GM18499 (cell line): Measurements from ENCODE around the gene PITX1.
"Not testable (repeated sequence)": the region's sequence is repeated elsewhere in the genome, so short reads cannot be mapped to it uniquely, and the experiment has no call there.

Experiments used
- ATAC-seq: cut with Tn5 transposase; IDR thresholded peaks from one replicate; pipeline ENCODE4 v1.9.1; 2021; ENCODE audit warnings: moderate number of reproducible peaks; ENCODE audit not compliant: insufficient read depth, unreplicated experiment

PITX1 gene

DNA sequence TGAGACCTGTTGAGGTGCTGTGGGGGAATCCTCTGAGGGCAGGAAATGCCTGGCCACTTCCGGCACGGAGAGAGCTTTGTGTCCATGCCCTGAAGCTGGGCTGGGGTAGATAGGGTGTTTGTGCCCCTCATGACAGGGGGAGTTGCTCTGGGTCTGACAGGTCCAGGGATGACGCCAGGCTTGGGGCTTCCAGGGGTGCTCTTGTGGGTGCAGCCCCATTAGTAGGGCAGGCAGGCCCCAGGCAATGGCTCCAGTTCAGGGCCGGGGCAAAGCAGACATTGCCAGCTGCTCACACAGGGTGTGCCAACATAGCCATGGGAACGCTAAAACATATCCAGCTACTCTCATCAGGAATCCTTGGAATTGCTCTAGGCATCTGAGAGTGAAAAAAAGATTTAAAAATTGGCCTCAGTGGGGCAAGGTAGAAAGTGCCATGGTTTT, 21.1 kb downstream of the PITX1 start:
- ATAC-seq = no peak

DNA sequence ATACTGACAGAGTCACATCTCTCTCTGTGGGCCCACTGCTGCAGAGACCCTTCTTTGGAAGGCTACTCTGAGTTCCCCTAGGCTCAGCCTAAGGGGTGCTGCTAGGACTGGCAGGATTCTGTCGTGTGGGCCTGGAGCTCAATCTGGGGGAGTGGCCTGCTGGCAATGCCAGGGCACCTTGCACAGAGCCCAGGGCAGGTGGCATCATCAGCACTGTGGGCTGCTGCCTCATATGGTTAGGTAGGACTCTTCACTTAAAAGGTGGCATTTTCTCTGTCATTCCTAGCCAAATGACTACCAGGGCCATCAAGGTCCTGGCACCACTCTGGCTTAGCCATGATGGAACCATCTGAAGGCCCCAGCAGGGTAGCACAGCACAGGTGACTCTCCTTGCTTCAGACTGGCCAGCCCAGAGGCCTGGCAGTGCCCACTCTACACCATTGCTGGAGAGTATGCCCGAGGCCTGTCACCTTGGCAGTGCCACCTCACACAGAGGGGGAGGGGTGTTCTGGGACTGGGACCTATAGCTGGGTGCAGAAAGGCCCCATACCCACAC, 21.9 kb downstream of the PITX1 start:
- ATAC-seq = no peak

DNA sequence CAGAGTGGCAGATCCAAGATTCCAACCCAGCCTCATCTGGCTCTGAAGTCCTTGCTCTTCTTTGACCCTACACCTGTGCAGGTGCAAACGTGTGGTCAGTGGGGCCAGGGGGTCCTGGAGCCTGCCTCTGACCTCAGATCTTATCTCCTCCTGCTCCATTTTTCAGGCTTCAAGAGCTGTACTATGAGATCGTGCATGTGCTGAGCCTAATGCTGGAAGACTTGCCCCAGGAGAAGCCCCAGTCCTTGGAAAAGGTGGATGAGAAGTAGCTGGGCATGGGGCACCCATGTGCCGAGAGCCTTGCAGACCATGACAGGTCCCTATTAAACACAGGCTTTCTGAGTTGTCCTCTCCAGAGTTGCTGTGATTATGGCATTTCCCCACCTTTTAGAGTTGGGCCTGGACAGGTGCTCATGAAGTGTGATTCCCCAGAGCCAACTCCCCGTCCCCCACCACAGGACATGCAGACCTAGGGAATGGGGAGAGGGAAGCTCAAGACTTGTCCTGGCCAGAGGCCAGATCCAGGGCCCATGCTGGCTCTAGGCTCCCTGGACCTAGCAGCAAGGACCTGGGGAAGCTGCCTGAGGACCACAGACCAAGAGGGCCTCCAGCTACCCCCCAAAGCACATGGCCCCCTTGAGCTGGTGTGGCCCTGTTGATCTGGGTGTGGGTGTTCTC, 22.5 kb downstream of the PITX1 start:
- no peak for ATAC-seq

DNA sequence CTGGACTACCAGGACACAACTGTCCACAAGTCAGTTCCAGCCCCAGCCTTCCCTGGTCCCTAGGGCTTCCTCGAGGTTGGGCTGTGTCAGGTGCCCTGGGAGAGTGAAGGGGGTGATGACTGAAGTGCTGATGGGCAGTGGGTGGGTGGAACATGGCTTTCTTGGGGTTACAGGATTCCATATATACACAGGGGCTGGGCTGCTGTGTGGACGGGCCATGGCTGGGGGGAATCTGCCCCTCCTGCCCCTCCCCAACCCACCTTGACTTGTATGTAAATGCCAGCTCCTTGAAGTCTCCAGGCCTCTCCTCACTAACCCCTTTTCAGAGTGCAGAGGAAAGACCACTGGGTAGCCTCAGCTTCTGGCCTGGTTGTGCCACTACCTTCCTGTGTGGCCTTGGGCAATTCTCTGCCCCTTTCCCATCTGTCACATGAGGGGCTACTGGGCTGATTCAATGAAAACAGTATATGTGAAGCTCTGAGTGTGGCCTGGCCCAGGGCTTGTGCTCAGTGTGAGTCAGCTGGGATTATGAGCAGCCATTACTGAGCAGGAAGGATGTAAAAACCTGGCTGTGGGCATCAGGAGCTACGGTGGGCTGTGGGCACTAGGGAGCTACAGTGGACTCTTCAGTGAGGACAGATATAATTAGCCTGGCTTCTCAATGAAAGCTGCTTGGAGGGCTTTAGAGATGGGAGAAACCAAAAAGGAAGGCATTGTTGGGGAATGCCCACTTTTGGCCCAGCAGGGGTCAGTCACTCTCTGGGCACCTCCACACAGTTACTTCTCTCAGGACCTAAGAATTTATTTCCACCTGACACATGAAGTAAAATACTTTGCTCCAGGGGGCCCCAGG, 23.3 kb downstream of the PITX1 start:
- ATAC-seq = no peak

DNA sequence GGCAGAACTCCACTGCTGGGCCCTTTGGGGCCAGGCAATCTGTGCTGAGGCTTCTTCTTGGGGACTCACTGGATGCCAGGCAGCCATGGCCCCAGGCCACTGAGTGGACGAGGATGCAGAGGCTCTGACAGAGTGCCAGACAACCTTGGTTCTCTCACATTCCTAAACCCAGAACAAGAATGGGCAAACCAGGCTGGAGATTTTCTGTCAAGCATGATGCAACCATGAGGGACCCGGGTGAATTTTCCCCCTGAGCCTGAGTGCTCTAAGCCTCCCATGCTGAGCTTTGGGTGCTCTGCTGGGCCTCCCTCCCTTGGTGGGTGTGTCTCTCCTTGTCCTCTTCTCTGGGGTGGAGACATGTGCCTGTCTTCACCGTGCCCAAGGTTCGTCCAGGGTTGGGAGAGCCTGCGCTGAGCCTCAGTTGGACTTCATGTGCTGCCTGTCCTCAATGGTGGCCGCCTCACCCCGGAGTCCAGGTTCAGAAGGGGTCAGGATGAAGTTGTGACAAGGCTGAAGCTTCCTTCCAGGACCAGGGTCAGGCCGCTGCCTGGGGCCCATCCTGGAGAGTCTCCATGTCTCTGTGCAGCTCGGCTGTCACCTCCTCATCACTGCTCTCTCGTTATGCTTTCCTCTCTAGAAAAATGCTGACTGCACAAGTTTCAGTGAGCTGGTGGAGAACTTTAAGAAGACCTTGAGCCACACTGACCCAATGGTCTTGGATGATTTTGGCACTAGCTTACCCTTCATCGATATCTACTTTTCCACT, 24.1 kb downstream of the PITX1 start:
- ATAC-seq = no peak

DNA sequence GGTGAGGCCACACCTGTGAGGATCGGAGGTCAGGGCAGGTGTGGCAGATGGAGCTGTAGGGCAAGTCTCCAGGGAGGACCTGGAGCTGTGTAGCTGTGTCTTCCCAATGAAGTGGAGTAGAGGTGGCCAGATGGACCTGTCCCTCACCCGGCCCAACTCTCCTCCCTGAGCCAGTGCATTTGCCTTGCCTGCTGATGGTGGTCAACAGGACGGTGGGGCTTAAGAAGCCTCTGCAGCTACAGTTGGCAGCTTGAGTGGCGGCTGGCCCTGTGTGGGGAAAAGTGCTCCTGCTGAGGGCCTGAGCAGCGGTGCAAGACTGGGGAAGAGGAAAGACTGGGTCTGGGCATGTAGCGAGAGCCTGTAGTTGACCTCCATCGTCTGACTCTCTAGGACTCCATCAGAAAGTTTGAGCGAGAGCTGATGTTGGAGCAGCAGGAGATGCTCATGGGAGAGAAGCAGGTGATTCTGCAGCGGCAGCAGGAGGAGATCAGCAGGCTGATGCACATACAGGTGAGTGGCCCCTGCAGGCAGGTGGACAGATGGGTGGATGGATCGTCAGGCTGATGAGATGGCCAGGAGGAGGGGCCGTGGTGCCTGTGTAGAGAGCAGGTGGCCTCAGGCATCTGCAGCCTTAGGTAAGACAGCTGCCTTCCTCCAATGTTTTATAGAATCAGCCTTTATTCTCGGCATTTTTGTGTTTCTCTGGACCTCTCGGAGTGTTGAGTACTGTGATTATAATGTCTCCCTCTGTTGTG, 24.9 kb downstream of the PITX1 start:
- ATAC-seq = no peak

DNA sequence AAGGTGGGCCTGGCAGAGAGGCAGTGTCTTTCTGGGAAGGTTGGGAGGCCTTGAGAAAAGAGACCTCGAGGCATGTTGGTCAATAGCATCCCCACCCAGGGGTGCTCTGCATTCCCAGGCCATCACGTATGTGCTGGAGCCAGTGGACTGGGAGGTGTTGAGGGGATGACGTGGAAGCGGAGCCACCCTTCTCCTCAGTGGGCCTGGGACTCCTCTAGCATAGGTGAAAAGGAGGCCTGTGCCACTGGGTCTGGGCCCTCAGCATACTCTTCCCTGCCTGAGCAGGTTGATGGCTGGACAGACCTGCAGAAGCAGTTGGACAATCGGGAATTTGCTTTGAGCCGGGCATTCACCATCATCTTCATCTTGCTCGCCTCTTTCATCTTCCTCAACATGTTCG, 25.5 kb downstream of the PITX1 start:
- no peak for ATAC-seq

DNA sequence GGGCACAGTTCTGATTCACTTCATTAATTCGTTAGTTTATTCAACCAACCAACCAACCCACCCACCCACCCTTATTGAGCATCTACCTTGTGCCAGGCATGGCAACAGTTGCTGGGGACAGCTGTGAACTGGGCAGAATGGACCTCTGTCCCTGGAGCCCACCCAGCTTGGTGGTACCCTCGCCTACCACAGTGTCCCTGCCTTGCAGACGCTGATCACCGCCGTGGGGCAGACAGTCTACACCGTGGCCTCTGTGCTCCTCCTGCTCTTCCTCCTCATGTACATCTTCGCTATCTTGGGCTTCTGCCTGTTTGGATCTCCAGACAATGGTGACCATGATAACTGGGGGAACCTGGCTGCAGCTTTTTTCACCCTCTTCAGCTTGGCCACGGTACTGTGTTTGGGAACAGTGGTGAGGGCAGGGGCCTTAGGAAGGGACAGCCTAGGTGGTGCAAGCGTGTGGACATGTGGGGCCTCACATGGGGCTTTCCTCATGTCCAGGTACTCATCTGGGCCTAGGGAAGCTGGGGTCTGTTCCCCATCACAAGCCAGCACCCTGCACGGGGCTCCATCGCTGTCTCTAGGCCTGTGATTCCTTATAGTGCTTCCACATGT, 26.2 kb downstream of the PITX1 start:
- ATAC-seq = no peak

DNA sequence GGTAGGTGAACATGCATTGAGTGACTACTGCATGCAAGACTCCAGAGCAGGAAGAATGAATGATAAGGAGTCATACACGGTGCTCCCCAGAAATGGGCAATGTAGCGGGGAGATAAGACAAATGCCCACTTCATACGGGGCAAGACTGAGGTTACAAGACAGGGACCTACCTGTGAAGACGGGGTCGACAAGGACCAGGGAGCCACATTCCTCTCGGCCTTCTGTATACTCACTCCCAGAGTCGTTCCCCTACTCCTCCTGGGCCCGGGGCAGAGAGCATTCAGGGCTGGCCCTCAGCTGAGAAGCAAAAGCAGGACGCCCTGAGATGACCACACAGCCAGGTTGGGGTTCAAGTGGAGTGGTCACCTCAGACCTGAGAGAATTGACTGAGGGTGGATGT, 26.7 kb downstream of the PITX1 start:
- ATAC-seq = no peak

DNA sequence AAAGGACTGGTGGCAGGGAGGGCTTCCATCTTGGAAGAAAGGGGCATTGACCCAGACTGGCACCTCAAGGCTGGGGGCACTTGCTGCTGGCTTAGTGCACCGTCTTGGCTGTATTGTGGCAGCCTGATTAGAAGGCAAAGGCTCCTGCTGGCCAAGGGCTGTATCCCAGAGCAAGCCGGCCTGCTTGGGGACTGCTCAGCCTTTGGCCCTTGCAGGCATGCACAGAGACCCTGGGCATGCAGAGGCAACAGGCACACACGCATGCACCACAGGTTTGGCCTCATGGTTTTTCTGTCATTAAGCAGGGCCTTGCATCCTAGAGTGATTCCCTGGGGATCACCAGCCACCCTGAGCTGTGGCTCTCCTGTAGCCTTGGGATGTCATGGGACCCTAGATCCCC, 29.0 kb downstream of the PITX1 start:
- no peak for ATAC-seq

DNA sequence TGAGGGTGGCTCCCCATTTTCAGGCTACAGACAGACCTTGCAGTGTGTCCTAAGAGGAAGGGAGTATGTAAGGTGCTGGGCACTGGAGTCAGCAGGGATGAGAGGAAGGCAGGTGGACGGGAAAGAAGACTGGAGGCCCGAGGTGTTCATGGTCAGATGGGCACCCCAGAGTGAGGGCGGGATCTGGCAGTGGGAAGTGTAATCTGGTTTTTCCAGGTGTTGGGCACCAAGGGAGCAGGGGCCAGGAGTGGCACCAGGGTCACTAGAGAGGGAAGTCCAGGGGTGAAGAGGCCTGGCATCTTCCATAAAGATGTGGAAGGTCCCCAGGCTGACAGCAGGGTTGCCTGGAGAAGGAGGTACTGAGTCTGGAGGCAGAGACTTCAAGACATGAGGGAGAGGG, 29.7 kb downstream of the PITX1 start:
- no peak for ATAC-seq

DNA sequence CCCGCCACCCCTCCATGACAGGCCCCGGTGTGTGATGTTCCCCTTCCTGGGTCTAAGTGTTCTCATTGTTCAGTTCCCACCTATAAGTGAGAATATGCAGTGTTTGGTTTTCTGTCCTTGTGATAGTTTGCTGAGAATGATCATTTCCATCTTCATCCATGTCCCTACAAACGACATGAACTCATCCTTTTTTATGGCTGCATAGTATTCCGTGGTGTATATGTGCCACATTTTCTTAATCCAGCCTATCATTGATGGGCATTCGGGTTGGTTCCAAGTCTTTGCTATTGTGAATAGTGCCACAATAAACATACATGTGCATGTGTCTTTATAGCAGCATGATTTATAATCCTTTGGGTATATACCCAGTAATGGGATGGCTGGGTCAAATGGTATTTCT, 36.0 kb downstream of the PITX1 start:
- not testable (repeated sequence) for ATAC-seq

DNA sequence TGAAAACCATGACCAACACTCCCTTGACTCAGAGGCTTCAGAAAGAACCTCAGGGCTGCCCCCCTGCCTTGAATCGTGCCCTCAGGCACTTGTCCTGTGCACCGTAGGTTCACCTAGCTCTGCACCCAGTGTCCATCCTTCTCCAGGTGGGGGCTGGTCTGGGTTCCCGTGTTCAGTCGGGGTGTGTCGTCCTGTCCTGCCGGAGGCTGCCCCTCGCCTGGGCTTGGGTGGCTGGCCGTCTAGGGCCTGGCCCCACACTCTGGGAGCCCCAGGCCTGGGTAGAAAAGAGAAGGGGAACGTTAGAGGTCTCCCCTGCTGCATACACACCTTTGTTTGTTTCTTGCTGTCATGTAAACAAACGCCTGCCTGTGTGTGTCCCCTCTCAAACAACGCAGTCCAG, 37.0 kb downstream of the PITX1 start:
- no peak for ATAC-seq

DNA sequence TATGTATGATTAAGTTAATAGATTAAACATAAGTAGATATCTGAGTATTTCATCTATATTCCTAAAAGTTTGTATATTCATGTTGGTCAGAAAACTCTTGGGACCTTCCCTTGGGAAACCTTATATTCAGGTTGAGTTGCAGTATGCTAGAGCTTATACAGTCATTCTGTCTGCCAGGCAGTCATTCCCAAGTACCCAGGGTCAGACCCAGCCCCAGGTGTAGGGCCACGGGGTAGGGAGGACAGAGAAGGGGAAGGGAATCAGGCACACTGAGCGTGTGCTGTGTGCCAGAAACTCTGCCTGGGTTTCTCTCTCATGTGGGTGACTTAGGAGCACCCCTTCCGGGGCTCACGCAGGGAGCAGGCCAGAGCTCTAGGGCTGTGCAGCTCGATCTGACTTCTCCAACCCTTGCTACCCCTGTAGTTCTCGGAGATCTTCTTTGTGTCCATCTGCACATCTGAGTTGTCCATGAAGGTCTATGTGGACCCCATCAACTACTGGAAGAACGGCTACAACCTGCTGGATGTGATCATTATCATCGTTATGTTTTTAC, 38.1 kb downstream of the PITX1 start:
- no peak for ATAC-seq

DNA sequence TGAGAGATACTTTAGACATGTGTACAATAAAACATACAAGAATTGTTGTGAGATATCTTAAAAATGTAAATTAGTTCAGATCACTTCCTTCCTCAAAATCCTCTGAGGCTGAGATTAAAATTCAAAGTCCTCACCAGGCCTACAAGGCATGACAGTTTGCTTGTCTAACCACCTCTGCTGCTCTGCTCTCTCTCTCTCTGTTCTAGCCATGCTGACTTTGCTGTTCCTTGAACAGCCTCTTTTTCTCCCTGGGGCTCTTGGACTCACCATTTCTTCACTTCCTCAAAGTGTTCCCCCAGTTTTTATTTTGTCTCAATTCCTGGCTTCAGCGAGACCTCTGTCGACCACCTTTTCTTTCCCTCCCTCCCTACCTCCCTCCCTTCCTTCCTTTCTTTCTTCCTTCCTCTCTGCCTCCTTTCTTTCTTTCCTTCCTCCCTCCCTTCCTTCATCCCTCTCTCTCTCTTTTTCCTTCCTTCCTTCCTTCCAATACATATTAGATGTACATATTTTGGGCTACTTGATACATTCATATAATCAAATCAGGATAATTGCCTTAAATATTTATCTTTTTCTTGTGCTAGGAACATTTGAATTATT, 39.4 kb downstream of the PITX1 start:
- no peak for ATAC-seq

DNA sequence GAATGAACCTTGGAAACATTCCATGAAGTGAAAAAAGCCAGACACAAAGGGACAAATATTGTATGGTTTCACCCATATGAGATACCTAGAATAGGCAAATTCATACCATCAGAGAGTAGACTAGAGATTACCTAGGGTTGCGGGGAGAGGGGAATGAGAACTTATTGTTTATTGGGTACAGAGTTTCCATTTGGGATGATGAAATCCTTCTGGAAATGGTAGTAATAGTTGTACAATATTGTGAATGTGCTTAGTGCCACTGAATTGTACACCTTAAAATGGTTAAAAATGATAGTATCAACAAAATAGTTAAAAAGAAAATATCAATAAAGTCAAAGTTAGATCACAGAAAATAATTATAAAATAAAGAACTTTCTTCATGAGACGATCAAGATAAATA, 40.9 kb downstream of the PITX1 start:
- no peak for ATAC-seq

DNA sequence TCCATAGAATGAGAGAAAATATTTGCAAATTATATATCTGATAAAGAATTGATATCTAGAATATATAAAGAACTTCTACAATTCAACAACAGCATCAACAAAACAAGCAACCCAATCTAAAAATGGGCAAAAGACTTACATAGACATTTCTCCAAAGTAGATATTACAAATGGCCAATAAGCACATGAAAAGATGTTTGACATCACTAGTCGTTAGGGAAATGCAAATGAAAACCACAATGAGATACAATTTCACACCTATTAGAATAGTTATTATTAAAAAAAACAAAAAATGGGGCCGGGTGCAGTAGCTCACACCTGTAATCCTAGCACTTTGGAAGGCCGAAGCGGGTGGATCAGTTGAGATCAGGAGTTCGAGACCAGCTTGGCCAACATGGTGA, 41.9 kb downstream of the PITX1 start:
- ATAC-seq = no peak

DNA sequence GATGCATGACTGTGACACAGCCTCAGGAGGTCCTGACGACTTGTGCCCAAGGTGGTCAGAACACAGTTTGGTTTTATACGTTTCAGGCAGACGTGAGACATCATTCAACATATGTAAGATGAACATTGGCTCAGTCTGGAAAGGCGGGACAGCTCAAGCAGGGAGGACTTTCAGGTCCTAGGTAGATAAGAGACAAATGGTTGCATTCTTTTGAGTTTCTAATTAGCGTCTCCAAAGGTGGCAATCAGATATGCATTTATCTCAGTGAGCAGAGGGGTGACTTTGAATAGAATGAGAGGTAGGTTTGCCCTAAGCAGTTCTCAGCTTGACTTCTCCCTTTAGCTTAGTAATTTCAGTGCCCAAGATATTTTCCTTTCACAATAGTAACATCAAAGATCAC, 43.8 kb downstream of the PITX1 start:
- ATAC-seq = not testable (repeated sequence)

DNA sequence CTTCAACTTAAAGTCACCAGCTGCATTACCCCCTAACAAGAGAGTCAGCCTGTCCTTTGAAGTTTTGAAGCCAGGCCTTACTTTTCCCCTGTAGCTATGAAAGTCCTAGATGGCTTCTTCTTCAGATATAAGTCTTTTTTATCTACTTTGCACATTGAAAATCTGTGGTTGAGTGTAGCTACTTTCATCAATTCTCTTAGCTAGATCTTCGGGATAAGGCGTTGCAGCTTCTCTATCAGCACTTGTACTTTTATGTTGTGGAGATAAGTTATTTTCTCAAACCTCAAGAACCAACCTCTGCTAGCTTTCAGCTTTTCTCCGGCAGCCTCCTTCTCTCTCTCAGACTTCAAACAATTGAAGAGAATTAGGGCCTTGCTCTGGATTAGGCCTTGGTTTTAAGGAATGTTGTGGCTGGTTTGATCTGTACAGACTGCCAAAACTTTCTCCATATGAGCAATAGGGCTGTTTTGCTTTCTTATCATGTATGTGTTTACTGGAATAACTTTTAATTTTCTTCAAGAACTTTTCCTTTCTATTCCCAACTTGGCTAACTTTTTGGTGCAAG, 44.7 kb downstream of the PITX1 start:
- ATAC-seq = no peak
